HG02840 (cell line): ENCODE measurements around the gene PHACTR3.

ENCODE experiments used
- ATAC-seq: cut with Tn5 transposase; IDR thresholded peaks from one replicate; pipeline ENCODE4 v1.9.1; 2021; ENCODE audit warnings: mild to moderate bottlenecking, moderate library complexity, moderate number of reproducible peaks; ENCODE audit not compliant: unreplicated experiment, low FRiP score

The PHACTR3 gene

DNA sequence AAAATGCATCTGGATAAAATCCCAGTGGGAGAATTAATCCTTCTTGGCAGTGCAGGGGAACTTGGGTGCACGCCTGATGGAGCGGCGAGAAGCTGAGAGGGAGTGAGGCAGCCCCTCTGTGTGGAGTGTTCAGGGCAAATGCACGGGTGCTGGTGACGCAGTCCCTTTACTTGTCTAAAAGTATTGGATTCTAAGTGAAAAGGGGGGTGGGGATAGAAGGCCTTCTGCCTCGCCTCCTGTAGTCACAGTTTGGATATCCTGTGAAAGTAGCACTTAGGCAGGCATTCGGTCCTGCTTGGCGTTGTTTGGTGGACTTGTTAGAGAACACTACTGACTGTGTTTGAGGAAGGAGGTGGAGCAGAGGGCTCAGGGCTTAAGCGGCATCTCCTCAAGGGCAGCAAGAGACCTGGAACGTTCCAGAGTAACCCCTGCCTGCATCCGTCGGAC lies 39.3 kb downstream of the PHACTR3 start:
- no peak for ATAC-seq

DNA sequence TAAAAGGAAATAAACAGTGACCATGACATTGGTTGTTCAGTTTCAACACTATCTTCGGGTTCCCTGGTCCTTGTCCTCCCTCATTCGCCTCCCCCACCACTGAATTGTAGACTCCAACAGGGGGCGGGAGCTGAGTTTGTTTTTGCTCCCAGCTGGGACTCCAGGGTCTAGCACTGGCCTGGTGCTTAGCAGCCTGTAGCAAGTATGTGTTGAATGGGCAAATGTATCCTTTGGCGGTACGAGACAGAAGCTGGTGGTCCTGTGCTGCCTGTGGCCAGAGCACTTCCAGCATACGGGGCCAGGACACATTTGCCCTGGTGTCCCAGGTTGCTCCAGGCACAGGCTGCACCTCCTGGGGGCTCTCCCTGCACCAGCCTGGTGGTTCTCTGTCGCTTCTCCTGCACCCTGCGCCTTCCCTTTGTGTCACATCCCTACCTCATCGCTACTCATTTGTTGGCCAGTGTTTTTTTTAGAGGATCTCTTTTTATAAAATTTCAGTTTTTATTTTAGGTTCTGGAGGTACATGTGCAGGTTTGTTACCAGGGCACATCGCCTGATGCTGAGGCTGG lies 40.1 kb downstream of the PHACTR3 start:
- no peak for ATAC-seq

DNA sequence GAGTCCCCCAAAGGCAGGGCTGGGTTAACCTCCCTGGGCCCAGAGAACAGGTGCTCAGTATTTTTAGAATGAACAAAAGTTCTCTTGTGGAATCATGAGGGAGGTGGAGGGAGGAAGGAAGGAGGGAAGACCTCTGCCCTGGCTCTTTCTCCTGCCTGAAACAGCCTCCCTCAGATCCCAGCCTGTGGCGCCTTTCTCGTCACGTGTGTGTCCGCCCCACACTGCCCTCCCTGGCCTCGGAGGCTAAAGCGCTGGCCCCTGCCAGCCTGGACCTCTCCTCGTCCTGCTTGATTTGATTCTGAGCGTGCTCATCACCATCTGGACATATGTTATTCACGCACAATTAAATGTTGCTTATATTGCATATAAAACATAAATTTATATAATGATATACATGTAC lies 40.9 kb downstream of the PHACTR3 start:
- no peak for ATAC-seq

DNA sequence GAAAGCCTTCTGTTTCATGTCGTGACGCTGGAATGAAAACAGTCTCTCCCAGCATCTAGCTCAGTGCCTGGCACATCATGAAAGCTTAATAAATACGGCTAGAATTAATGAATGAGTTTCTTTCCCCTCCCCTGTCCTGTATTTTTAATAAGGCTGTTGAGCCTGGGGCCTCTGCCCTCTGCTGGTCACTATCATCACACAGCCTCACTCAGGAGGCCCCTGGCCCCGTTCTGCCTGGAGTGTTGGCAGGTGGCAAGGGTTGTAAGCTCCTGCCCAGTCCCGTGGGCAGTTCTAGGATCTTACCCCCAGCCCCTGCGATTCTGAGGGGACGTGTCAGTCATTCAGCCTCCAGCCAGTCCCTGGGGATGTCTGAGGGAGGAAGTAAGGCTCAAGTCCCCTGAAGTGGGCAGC lies 41.4 kb downstream of the PHACTR3 start:
- ATAC-seq: no peak

DNA sequence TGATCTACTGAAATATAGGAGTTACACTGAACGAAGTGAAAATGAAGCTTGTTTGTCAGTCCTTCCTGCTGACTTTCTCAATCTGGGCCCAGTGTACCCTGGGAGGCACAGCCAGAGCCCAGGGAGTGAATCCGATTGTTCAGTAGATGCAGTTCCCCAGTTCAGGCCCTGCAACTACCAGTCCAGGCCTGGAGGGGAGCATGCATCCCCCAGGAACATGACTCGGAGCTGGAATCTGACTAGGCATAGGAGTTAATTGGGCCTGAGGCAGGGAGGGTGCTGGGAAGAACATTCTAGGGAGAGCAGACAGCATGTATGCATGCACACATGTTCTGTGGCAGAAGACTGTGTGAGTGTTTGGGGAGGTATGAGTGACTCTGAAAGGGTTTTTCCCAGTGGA lies 42.1 kb downstream of the PHACTR3 start:
- no peak for ATAC-seq

DNA sequence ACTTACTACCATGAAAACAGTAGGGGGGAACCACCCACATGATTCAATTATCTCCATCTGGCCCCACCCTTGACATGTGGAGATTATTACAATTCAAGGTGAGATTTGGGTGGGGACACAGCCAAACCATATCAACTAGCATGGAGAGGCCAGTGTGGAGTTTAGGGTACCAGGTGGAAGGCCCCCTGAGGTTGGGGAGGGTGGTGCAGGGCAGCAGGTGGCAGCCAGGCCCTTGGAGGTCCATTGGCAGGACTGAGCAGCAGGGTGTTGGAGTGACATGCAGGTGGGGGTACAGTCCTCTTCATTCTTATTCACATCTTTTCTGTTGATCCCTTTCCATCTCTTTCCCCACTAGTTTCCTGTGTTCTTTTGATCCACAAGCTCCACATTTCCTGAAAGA lies 42.9 kb downstream of the PHACTR3 start:
- ATAC-seq: no peak

DNA sequence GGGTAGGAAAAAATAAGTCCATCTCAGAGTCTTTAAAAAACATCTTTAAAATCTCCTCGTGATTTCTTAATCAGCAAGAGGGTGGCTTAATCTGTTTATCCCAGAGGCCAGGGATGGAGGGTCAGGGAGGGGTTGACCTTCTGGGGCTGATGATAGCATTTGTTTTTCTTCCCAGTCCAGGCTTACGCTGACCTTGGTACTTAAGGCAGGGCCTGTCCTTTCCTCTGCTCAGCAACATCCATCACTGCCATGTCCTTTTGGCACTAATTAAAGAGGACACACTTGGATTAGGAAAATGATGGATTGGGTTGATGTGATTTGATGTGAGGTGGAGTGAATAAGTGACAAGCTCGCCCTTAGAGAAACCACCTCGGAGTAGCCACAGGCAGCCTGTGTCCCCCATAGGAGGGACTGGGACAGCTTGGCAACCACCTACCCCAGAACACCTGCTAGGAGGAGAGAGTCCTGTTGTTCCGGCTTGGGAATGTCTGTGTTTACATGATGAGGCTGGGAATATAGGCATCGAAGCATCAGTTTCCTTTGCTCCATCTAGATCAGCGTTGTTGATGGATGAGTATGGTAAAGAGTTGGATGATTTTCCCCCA lies 44.2 kb downstream of the PHACTR3 start:
- no peak for ATAC-seq

DNA sequence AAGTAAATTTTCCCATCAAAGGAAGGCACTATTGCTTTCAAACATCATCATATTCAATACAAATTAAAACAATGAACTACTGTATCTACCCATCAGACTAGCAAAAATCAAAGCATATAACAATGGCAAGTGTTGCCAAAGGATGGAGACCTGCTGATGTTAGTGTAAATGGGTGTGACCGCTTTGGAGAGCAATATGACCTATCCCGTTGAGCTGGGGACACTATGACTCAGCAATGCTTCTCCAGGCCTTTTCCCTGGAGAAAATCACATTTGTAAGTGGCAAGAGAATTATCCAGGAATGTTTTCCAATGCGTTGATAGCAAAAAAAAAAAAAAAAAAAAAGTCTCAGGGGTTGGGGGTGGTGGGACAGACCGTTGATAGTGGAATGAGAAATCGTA lies 46.1 kb downstream of the PHACTR3 start:
- ATAC-seq: no peak

DNA sequence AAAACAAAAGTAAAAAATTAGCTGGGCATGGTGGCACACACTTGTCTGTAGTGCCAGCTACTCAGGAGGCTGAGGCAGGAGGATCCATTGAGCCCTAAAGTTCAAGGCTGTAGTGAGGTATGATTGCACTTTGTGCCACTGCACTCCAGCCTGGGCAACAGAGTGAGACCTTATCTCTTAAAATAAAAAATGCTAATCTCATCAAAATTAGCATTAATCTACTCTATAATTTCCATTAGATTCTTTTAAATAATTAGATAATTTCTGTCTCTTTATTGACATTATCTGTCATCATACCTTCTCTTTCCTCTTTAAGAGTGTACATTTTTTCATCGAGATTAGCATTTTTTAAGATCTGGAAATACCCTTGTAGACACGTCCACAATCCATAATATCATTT lies 48.0 kb downstream of the PHACTR3 start:
- no peak for ATAC-seq

DNA sequence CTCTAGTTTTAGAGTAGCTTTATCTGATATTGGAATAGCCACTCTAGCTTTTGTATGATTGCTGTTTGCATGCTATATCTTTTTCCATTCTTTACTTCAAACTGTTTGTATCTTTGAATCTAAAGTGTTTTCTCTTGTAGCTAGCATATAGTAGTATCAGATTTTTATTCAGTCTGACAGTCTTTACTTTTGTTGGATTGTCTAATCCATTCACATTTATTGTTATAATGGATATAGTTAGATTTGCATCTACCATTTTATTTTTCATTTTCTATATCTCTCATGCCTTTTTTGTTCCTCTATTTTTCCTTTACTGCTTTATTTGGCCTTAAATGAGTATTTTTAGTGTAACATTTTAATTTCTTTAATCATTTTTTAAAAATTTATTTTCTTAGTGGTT lies 52.1 kb downstream of the PHACTR3 start:
- no peak for ATAC-seq

DNA sequence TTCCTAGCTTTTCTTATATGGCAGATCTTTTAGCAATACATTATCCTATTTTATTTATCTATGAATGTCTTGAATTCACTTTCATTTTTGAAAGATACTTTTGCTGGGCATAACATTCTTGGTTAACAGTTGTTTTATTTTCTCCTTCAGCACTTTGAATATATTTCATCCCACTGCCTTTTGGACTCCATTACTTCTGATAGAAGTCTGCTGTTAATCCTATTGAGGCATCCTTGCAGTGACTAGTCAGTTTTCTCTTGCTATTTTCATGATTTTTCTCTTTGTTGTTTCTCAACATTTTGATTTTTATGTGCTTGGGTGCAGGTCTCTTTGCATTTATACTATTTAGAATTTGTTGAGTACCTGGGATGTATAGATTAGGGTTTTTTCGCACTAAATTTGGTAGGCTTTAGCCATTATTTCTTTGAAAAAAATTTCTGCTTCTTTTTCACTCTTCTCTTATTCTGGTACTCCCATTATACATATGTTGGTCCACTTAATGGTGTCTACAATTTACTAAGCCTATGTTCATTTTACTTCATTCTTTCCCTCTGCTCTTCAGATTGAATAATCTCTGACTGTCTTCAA lies 53.2 kb downstream of the PHACTR3 start:
- ATAC-seq: no peak

DNA sequence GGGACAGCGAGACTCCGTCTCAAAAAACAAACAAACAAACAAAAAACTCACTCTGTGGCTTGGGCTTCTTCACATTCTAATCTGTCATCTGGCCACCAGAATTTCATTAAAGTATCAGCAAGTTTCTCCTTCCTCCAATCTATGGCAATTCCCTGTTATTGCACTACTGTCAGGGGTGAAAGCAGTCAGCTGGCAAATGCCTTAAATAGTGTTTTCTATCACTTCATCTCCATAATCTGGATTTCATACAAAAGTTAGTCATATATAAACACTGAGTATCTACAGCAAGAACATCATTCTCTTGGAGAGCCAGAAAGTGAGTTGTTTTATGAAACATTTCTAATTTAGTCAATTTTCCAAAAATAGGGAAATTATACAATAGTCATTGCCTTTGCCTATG lies 56.1 kb downstream of the PHACTR3 start:
- no peak for ATAC-seq

DNA sequence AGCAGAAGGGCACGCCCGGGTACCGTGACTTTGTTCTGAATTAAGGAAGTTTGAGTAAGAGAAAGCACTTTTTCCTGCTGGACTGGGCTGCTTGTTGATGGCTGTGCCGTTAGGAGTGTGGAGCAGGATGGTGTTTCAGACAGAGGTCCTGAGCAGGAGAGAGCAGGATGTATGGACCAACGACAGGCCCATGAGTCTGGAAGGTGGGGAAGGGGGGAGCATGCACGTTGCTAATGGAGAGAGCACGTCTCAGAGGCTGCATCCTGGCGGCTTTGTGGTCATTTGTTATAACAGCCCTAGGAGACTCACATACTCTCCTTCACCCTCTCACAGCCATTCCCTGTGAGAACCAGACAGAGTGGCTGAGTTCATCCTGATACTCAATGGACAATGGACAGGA lies 56.8 kb downstream of the PHACTR3 start:
- no peak for ATAC-seq

DNA sequence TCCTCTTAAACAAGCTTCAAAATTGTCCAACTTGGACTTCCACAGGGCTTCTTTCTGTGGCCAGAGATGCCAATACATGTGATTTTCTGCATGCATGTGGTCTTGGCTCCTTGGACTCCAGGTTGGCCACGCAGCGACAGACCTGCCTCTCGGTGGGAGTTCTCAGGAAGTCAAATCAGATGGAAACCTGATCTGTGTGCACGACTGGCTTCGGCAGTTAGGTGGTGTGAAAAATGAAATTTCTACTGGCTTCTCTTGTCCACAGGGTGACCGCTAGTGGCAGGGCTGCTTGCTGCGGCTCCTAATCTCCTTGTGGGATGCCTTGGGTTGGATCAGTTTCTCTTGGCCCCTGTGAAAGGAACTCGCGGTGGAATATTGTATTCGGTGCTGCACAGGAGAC lies 57.3 kb downstream of the PHACTR3 start:
- no peak for ATAC-seq

DNA sequence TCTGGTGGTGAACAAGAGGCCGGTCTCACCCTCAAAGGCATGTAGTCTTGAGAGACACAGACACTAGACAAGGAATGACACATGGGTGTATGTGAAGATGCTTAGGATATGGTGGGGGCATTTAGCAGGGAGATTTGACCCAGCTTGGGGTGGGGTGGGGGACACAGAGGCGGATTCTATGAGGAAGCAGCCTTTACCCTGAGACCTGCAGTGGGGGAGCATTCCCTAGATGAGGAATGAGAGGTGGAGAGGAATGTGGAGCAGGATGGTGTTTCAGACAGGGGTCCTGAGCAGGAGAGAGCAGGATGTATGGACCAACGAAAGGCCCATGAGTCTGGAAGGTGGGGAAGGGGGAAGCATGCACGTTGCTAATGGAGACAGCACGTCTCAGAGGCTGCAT lies 57.8 kb downstream of the PHACTR3 start:
- ATAC-seq: no peak

DNA sequence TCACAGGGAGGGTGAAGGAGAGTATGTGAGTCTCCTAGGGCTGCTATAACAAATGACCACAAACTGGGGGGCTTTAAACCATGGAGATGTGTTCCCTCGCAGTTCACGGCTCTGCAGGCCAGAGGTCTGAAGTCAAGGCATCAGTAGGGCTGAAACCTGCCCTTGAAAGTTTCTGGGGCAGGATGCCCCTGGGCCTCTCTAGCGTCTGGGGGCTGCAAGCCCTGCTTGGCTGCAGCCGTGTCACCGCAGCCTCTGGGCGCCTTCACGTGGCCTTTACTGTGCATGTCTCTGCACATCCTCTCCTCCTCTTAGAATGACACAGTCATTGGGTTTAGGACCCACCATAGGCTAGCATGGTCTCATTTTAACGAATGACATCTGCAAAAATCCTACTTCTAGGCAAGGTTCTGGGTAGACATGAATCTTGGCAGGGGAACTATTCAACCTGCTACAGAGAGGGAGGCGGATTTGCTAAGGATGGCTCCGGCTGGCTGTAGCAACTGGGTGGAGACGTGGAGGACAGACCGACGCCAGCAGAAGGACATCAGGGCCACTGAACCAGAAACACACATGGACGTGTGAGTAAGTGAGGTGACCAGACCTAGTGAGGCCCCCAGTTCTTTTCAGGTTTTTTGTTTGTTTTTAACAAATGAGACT lies 58.6 kb downstream of the PHACTR3 start:
- no peak for ATAC-seq

DNA sequence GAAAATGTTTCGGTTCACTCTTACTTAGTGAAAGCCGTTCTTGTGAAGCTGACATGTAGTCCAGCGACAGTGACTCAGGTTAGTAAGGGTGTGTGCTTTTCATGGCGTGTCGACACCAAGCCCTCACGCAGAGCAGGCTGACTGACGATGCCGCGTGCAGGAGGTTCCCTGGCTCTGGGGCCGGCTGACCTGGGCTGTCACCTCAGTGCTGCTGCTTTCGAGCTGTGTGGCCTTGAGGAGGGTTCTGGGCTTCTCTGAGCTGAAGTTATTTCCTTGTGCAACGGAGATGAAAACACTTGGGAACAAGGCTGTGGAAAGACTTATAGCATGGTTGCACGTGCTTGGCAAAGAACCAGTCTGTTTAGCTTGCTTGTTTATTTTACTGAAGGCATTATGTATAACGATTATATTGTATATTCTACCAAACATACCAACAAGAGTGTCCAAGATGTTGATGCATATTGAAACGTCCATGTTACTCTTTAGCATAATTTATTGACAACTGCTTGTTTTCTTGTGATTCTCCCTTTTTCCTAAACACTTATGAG lies 59.2 kb downstream of the PHACTR3 start:
- ATAC-seq: no peak

DNA sequence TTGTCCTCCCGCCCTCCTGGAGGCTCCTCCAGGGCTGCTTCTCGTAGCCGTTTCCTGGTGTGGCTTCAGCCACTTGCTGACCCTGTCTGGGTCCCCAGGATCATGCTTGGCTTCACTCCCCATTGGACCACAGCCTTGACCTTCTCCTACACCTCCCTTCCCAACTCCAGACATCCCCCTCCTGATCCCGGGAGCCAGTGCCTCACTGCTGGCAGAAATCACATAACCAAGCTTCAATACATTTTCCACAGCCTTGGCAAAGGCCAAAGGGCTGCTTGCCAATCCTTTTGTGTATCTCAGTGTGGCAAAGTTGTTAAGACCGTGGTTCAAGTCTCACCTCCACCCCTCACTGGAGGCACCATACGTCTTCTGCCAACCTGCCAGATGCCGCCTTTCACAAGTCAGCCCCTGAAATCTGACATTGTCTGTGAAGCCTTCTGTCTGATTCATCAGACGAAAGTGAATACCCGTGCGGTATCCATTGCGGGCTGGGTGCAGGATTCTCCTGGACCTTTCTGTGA lies 60.1 kb downstream of the PHACTR3 start:
- ATAC-seq: no peak

DNA sequence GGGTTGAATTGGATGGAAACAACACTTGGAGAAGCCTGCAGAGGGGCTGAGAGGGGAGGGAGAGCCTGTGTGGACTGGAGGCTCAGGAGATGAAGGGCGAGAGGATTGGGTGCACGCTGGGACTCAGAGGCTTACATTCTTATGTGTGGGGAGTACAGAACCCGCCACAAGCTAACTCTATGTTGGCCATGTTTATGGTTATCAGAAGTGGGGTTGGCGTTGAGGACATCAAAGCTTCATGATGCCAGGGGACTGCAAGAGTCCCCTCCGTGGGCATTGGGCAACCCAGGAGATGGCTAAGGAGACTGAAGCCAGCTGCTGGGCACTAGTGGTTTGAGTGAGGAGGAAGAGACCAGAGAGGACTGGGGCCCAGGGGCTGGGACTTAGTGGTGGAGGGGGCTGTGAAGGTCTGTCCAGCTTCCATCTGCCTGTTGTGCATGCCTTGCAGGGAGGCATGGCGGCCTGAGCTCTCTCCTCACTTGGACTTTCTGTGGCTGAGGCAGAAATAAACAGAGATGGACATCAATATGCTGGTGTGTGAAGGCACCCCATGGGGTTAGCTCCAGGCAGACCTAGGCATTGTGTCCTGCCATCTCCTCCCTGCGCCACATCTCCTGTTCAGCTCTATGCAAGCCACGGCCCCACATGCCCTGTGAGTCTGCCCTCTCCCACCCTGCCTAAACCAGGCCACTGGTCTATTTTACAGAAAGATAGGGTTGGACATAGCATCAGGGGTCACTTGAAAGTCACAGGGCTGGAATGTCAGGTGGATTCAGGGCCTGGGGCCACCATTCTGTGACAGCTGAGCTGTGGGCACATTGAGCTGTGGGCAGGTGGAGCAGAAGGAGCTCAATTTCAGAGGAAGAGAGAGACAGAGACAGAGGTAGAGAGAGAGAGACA lies 61.6 kb downstream of the PHACTR3 start:
- no peak for ATAC-seq

DNA sequence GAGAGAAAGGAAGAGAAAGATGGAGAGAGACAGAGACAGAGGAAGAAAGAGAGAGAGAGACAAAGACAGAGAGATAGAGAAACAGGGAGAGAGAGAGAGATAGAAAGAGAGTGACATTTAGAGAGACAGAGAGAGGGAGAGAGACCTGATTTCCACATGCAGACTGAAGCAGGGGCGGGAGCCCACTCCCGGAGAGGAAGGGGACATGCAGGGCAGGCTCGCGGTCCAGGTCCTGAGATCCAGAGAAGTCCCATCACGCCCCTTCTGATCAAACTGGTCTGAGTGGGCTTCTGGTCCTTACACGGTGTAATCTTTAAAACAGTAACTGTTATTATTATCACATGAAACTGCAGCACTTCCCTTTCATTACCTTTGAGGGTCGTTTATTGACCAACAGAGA lies 62.2 kb downstream of the PHACTR3 start:
- no peak for ATAC-seq
